Testis (tissue), 3 donors: ENCODE data around the gene TASP1. TPM values are rescaled to one million over a fixed set of nuclear protein-coding genes. Genes with fewer than 3 reads are reported as not detected.

Source experiments
- DNase-seq: peaks from one replicate; pipeline ENCODE4 v3.0.0-alpha.2; 2019
- H3K27ac ChIP-seq, 2 donors: fragments of 200-600 bp; sonication (generic); one replicate each; pipeline ENCODE4 v1.5.1; 2019
- H3K27me3 ChIP-seq: fragments of 200-600 bp; sonication (generic); one replicate; pipeline ENCODE4 v1.5.1; 2019
- H3K36me3 ChIP-seq: fragments of 200-600 bp; sonication (generic); one replicate; pipeline ENCODE4 v1.5.1; 2017; ENCODE audit warnings: low read depth; ENCODE audit errors: missing control alignments
- H3K4me1 ChIP-seq: fragments of 200-600 bp; sonication (generic); one replicate; pipeline ENCODE4 v1.5.1; 2019
- H3K4me3 ChIP-seq, 2 donors: fragments of 200-600 bp; sonication (generic); one replicate each; pipeline ENCODE4 v1.5.1; 2017 to 2019
- H3K9me3 ChIP-seq: fragments of 200-600 bp; sonication (generic); one replicate; pipeline ENCODE4 v1.5.1; 2017
- CTCF ChIP-seq, 3 experiments: fragments of 450-650 bp in 2 of 3; fragments of 200-600 bp in 1 of 3; sonication (generic) in 1 of 3; IDR thresholded peaks; one replicate each; pipeline ENCODE4 v1.5.1; 2016 to 2019; ENCODE audit warnings: antibody characterized with exemption in 3 of 3, mild to moderate bottlenecking in 2 of 3, moderate library complexity in 1 of 3
- POLR2A ChIP-seq: fragments of 450-650 bp; IDR thresholded peaks from one replicate; pipeline ENCODE4 v1.6.1; 2017; ENCODE audit warnings: antibody characterized with exemption, mild to moderate bottlenecking, moderate library complexity
- WGBS, 2 donors: methylation state at CpG; one replicate each; pipeline ENCODE4 v1.1.5; 2018; 5-methylcytosine and 5-hydroxymethylcytosine counted together
- intact Hi-C: fragments of 100-400 bp; cut with DNase I; formaldehyde crosslinking; loops from one replicate; pipeline ENCODE4 v1.15.1; 2023; ENCODE audit warnings: low total_unique reads
- polyA plus RNA-seq: library from polyadenylated mRNA; stranded (reverse); fragments of 350-450 nt; fragmentation: Illumina TruSeq; extraction: RNeasy Lipid Tissue Mini Kit (QIAGEN cat#74804); gene quantifications from one replicate; pipeline ENCODE4 v1.2.3, GENCODE V29; 2014; ENCODE audit warnings: low read depth, low replicate concordance; ENCODE audit not compliant: insufficient read depth
- total RNA-seq, 2 donors: library from RNA; depleted of rRNA; stranded (reverse); fragments of >200 nt; gene quantifications; one replicate each; pipeline ENCODE4 v1.2.3, GENCODE V29; 2016

The TASP1 gene
- total and polyA plus RNA-seq, 3 donors from 2014 or later: 10.5 to 14.4 (median 13.1) TPM

GRCh38 chr20:13420625-13421024 is 218.1 kb downstream of the TASP1 start:
- H3K27ac ChIP-seq: no peak overlapping the region
- TF ChIP-seq POLR2A (no peak), CTCF (IDR thresholded peaks at IDR 0.05) (no peak)
- no peaks in the 10 kb centered on the region for H3K4me1 ChIP-seq
- no peaks in the 10 kb centered on the region for H3K36me3 ChIP-seq
- H3K27me3 ChIP-seq: no peaks in the 10 kb centered on the region
- no peaks in the 10 kb centered on the region for H3K9me3 ChIP-seq
- intact Hi-C loops: no loop called here
- no peak overlapping the region for H3K4me3 ChIP-seq
- 77 to 88% methylated on average over 2 of the region's 2 CpGs for whole genome bisulfite sequencing, 2 donors
- DNase-seq: no peak

GRCh38 chr20:13419477-13419876 is 219.3 kb downstream of the TASP1 start:
- no peaks in the 10 kb centered on the region for H3K9me3 ChIP-seq
- DNase-seq: no peak
- 91 to 99% methylated on average over 3 of the region's 3 CpGs for WGBS, 2 donors
- no peaks in the 10 kb centered on the region for H3K36me3 ChIP-seq
- intact Hi-C loops: no loop called here
- H3K4me3 ChIP-seq: no peak overlapping the region
- no peak for TF ChIP-seq CTCF (IDR thresholded peaks at IDR 0.05)
- no peaks in the 10 kb centered on the region for H3K4me1 ChIP-seq
- H3K27ac ChIP-seq: no peak overlapping the region
- H3K27me3 ChIP-seq: no peaks in the 10 kb centered on the region

GRCh38 chr20:13418263-13419229 is 220.2 kb downstream of the TASP1 start:
- intact Hi-C loops: no loop called here
- no peaks in the 10 kb centered on the region for H3K27me3 ChIP-seq
- no peak for DNase-seq

GRCh38 chr20:13416531-13416930 is 222.2 kb downstream of the TASP1 start:
- 90 to 94% methylated on average over 3 of the region's 3 CpGs for WGBS, 2 donors
- no peaks in the 10 kb centered on the region for H3K4me1 ChIP-seq
- intact Hi-C loops: no loop called here

More at GRCh38 chr20:13418263-13419229, 220.2 kb downstream of the TASP1 start:
- Histone ChIP-seq H3K27ac (no peak overlapping the region), H3K9me3 (no peaks in the 10 kb centered on the region), H3K4me1 (no peaks in the 10 kb centered on the region), H3K4me3 (no peak overlapping the region), H3K36me3 (no peaks in the 10 kb centered on the region)
- no peak for TF ChIP-seq CTCF (IDR thresholded peaks at IDR 0.05)
- TF ChIP-seq POLR2A: no peak

More at GRCh38 chr20:13416531-13416930, 222.2 kb downstream of the TASP1 start:
- no peaks in the 10 kb centered on the region for H3K36me3 ChIP-seq
- H3K27me3 ChIP-seq: no peaks in the 10 kb centered on the region
- H3K4me3 ChIP-seq: no peak overlapping the region
- H3K27ac ChIP-seq: no peak overlapping the region
- H3K9me3 ChIP-seq: no peaks in the 10 kb centered on the region
- TF ChIP-seq CTCF (IDR thresholded peaks at IDR 0.05) (no peak), POLR2A (no peak)
- no peak for DNase-seq
